ENCODE data around the gene FCHSD2.

Gene FCHSD2

GRCh38 chr11:73142128-73142377 lies at the start of gene FCHSD2:
TSS of gene FCHSD2 (minus strand) at chr11:73142318. CDS start at chr11:73141877, 441 bp downstream.
- no peak for DNase-seq (ENCODE audit: low read depth in 2 of 2)

- DNase-seq (ENCODE audit: low read depth in 2 of 2): no peak
Measured at GRCh38 chr11:73191151-73191550, 49.0 kb upstream of the FCHSD2 start.

GRCh38 chr11:73190557-73190885 lies 48.4 kb upstream of the FCHSD2 start:
- no peak for DNase-seq (ENCODE audit: low read depth in 2 of 2)

- DNase-seq (ENCODE audit: low read depth in 2 of 2): no peak
Measured at GRCh38 chr11:73189723-73190556, 47.8 kb upstream of the FCHSD2 start.

- no peak for DNase-seq (ENCODE audit: low read depth in 2 of 2)
Measured at GRCh38 chr11:73189315-73189714, 47.2 kb upstream of the FCHSD2 start.

- DNase-seq (ENCODE audit: low read depth in 2 of 2): no peak
Measured at GRCh38 chr11:73188301-73188700, 46.2 kb upstream of the FCHSD2 start.

GRCh38 chr11:73187854-73188253 lies 45.7 kb upstream of the FCHSD2 start:
- DNase-seq (ENCODE audit: low read depth in 2 of 2): no peak

GRCh38 chr11:73186886-73187285 lies 44.8 kb upstream of the FCHSD2 start:
- DNase-seq (ENCODE audit: low read depth in 2 of 2): no peak

GRCh38 chr11:73186294-73186850 lies 44.3 kb upstream of the FCHSD2 start:
- DNase-seq (ENCODE audit: low read depth in 2 of 2): no peak

GRCh38 chr11:73185680-73186293 lies 43.7 kb upstream of the FCHSD2 start:
- no peak for DNase-seq (ENCODE audit: low read depth in 2 of 2)

GRCh38 chr11:73184953-73185671 lies 43.0 kb upstream of the FCHSD2 start:
- peak in 1 of 2 donors; percentile 4 for DNase-seq (ENCODE audit: low read depth in 2 of 2)

- DNase-seq (ENCODE audit: low read depth in 2 of 2): no peak
Measured at GRCh38 chr11:73182824-73183321, 40.8 kb upstream of the FCHSD2 start.

- DNase-seq (ENCODE audit: low read depth in 2 of 2): no peak
Measured at GRCh38 chr11:73178681-73179080, 36.6 kb upstream of the FCHSD2 start.

GRCh38 chr11:73177778-73178539 lies 35.8 kb upstream of the FCHSD2 start:
- peak; percentile 45 to 58 for DNase-seq (ENCODE audit: low read depth in 2 of 2)

GRCh38 chr11:73177380-73177777 lies 35.3 kb upstream of the FCHSD2 start:
- DNase-seq (ENCODE audit: low read depth in 2 of 2): no peak

- DNase-seq (ENCODE audit: low read depth in 2 of 2): no peak
Measured at GRCh38 chr11:73176874-73177155, 34.7 kb upstream of the FCHSD2 start.

- DNase-seq (ENCODE audit: low read depth in 2 of 2): no peak
Measured at GRCh38 chr11:73176145-73176873, 34.2 kb upstream of the FCHSD2 start.

GRCh38 chr11:73175551-73176144 lies 33.5 kb upstream of the FCHSD2 start:
- DNase-seq (ENCODE audit: low read depth in 2 of 2): no peak

GRCh38 chr11:73174495-73174791 lies 32.3 kb upstream of the FCHSD2 start:
- no peak for DNase-seq (ENCODE audit: low read depth in 2 of 2)

GRCh38 chr11:73173755-73174494 lies 31.8 kb upstream of the FCHSD2 start:
- DNase-seq (ENCODE audit: low read depth in 2 of 2): no peak

Data from stimulated activated CD8-positive, alpha-beta memory T cell treated with anti-CD3 and anti-CD28 coated beads, Interleukin-15, amount 100 ng/mL, for 4 hours (primary cell).